Lower leg skin (tissue), 3 donors: ENCODE results near the gene TMIE.

Experiments used
- CTCF ChIP-seq, 3 donors: fragments of 450-650 bp; IDR thresholded peaks; one replicate each; pipeline ENCODE4 v1.5.1; 2016; ENCODE audit warnings: antibody characterized with exemption in 3 of 3, mild to moderate bottlenecking in 3 of 3, moderate library complexity in 2 of 3
- POLR2A ChIP-seq, 2 donors: fragments of 450-650 bp; IDR thresholded peaks; one replicate each; pipeline ENCODE4 v1.6.1; 2016 to 2017; ENCODE audit warnings: antibody characterized with exemption in 2 of 2, mild to moderate bottlenecking in 1 of 2, moderate library complexity in 1 of 2

- TF ChIP-seq POLR2A (IDR thresholded peaks at IDR 0.05), result no peak
- TF ChIP-seq CTCF (IDR thresholded peaks at IDR 0.05), result no peak
Observed at GRCh38 chr3:46722443-46722842, 21.3 kb downstream of the TMIE start.
